Mucosa of descending colon (tissue), 3 donors: ENCODE data around the gene SFXN4. TPM values are rescaled to one million over a fixed set of nuclear protein-coding genes. Genes with fewer than 3 reads are reported as not detected.
A peak's percentile ranks its signal among the peaks of the same experiment; 100 is the strongest.

Experiments
- ATAC-seq: fragments of 200-7000 bp; cut with Tn5 transposase; one replicate; pipeline ENCODE4 v1.9.1; 2020; ENCODE audit warnings: mild to moderate bottlenecking, moderate library complexity
- DNase-seq, 3 donors: peaks; one replicate each; pipeline ENCODE4 v3.0.0-alpha.2; 2020
- H3K36me3 ChIP-seq: fragments of 200-600 bp; one replicate; pipeline ENCODE4 v1.8.0; 2021; ENCODE audit warnings: low read depth, mild to moderate bottlenecking
- H3K4me1 ChIP-seq: fragments of 200-600 bp; one replicate; pipeline ENCODE4 v1.8.0; 2021; ENCODE audit warnings: low read depth, mild to moderate bottlenecking
- H3K4me3 ChIP-seq: fragments of 200-600 bp; one replicate; pipeline ENCODE4 v1.8.0; 2021; ENCODE audit warnings: mild to moderate bottlenecking
- H3K9me3 ChIP-seq: fragments of 200-600 bp; one replicate; pipeline ENCODE4 v1.8.0; 2021; ENCODE audit warnings: mild to moderate bottlenecking
- intact Hi-C, 2 donors: fragments of 100-400 bp; cut with DNase I in 1 of 2; cut with micrococcal nuclease in 1 of 2; formaldehyde crosslinking; loops; one replicate each; pipeline versions ENCODE4 v1.11.0 to v1.11.1; 2022; cut with DNase I, micrococcal nuclease
- total RNA-seq, 3 donors: library from RNA; stranded (reverse); fragmentation: NEBNext Ultra II Directional in 2 of 3; extraction: Animal tissue kit (Norgen Biotek cat#: 25700) in 2 of 3; gene quantifications; one replicate each; pipeline versions ENCODE4 v1.2.1 to v1.2.4, GENCODE V29; 2021 to 2023
- TF ChIP-seq, protein P1 (sequence below): fragments of 200-600 bp; IDR thresholded peaks from one replicate; pipeline ENCODE4 v1.8.0; 2022; ENCODE audit warnings: antibody characterized with exemption, mild to moderate bottlenecking
- donor health status: DM: no; HTN: no; CAD: no; lungs with moderate emphysema.
- donor health status: DM: no; HTN: no; CAD: no.
- donor health status: DM: no; HTN: yes; CAD: no.

The SFXN4 gene
- total RNA-seq, 3 donors from 2014 or later, result 25.4 to 48.8 (median 34.6) TPM

DNA sequence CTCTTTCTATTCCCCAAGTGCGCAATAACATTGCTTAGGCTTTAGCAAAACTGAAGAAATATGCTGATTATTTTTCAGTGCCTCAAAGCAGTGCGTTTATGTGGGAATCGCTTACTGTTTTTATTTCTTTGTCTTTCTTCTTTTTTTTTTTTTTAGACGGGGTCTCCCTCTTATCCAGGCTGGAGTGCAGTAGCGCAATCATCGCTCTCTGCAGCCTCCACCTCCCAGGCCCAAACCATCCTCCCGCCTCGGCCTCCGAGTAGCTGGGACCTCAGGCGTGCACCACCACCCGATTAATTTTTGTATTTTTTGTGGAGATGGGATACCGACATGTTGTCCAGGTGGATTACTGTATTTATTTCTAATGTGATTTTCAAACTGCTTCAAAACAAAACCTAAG, 60.4 kb downstream of the SFXN4 start:
- TF ChIP-seq, protein P1, sequence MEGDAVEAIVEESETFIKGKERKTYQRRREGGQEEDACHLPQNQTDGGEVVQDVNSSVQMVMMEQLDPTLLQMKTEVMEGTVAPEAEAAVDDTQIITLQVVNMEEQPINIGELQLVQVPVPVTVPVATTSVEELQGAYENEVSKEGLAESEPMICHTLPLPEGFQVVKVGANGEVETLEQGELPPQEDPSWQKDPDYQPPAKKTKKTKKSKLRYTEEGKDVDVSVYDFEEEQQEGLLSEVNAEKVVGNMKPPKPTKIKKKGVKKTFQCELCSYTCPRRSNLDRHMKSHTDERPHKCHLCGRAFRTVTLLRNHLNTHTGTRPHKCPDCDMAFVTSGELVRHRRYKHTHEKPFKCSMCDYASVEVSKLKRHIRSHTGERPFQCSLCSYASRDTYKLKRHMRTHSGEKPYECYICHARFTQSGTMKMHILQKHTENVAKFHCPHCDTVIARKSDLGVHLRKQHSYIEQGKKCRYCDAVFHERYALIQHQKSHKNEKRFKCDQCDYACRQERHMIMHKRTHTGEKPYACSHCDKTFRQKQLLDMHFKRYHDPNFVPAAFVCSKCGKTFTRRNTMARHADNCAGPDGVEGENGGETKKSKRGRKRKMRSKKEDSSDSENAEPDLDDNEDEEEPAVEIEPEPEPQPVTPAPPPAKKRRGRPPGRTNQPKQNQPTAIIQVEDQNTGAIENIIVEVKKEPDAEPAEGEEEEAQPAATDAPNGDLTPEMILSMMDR, result no peak
- no peaks in the 10 kb centered on the region for H3K36me3 ChIP-seq
- DNase-seq, result no peak
- ATAC-seq, result no peak
- peaks cover 13% of the 10 kb centered on the region for H3K4me1 ChIP-seq
- no peaks in the 10 kb centered on the region for H3K9me3 ChIP-seq
- intact Hi-C loops, result no loop called here
- H3K4me3 ChIP-seq, result no peak overlapping the region

DNA sequence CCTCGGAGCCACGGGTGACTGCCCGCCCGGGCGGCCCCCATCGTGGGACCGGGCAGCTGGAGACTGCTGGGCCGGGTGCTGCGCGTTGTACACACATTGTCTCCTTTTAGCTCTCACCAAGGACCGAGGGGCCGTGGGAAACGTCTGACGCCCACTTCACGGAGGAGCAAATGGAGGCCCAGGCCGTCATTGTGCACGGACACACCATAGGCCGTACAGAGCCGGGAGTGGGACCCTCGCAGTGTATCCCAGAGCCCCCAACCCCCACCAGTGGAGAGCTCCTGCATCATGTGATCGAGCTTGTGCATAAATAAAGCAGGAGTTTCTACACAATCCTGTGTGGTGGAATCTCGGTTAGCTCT, 60.9 kb downstream of the SFXN4 start:
- ATAC-seq (no peak), DNase-seq (peak in 2 of 3 donors; percentile 44 to 64)
- intact Hi-C loops, result no loop called here

DNA sequence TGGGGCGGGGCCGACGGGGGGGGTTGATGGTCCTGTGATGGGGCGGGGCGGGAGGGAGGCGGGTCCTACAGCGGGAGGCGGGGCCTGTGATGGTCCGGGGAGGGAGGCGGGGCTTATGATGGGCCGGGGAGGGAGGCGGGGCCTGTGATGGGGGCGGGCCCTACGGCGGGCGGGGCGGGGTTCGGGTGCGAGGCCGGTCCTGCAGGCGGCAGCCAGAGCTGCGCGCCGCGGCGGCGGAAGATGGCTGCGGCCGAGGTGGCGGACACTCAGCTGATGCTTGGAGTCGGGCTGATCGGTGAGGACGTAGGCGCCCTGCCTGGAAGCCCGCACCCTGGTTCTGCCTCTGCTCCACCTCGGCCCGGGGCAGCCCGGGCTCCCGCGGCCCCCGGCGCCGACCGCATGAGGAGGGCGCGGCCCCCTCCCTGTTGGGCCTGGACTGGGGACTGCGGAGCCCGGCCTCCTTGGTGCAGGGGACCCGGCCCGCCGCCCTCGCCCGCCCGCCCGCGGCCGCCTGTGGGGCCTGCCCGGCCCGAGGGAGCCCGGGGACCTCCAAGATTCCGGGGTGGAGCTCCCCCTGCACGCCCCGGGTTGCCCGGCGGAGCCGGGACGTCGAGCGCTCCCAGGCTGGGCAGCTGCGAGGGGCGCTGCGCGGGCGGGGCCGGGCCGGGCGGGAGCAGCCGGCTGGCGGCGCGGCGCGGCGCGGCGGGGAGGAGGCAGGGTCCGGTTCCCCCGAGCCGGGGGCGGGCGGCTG, 61.4 kb downstream of the SFXN4 start, which contains the start of gene DENND10:
Gene DENND10, plus strand, starts transcription at position 211 of the 751 bp plus-strand sequence. Its CDS starts 30 bp downstream, at position 241.
- intact Hi-C loops, result no loop called here
- peak within 1 kb of the TSS; percentile 78 for H3K4me3 ChIP-seq
- ATAC-seq (peak; percentile 94), DNase-seq (peak; percentile 87 to 89 (median 88))
- TF ChIP-seq, protein P1, result no peak
- H3K4me1 ChIP-seq, result peaks cover 13% of the 10 kb centered on the region
- no peaks in the 10 kb centered on the region for H3K9me3 ChIP-seq
- no peaks in the 10 kb centered on the region for H3K36me3 ChIP-seq

More for the DNA sequence above, 60.9 kb downstream of the SFXN4 start:
- peak overlapping the region; percentile 78 for H3K4me3 ChIP-seq
- TF ChIP-seq, protein P1, result no peak
- H3K9me3 ChIP-seq, result no peaks in the 10 kb centered on the region
- H3K36me3 ChIP-seq, result no peaks in the 10 kb centered on the region
- peaks cover 13% of the 10 kb centered on the region for H3K4me1 ChIP-seq

DNA sequence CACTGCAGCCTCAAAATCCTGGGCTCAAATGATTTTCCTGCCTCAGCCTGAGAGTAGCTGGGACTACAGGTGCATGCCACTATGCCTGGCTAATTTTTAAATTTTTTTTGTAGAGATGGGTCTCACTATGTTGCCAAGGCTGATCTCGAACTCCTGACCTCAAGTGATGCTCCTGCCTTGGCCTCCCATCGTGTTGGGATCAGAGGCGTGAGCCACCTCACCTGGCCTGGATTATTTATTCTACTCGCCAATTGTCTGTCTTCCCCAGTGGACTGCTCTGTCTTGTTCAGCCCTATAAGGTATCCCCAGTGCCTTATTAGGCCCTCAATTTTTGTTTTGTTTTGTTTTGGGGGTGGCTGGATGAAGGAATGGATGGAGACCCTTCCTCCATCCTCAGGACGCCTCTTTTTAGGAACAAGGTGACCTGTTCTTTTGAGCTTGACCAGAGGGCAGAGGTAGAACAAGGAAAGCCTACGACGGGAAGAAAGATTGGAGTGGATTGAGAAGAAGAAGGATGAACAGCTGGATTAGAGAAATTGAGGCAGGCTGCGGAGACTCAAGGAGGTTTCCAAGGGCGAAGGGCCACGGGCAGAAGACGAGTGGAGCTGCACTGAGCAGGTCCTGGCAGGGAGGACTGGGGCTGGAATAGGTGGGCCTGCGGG, 62.1 kb downstream of the SFXN4 start:
- TF ChIP-seq, protein P1, result no peak
- Histone ChIP-seq H3K4me3 (no peak overlapping the region), H3K36me3 (no peaks in the 10 kb centered on the region)

DNA sequence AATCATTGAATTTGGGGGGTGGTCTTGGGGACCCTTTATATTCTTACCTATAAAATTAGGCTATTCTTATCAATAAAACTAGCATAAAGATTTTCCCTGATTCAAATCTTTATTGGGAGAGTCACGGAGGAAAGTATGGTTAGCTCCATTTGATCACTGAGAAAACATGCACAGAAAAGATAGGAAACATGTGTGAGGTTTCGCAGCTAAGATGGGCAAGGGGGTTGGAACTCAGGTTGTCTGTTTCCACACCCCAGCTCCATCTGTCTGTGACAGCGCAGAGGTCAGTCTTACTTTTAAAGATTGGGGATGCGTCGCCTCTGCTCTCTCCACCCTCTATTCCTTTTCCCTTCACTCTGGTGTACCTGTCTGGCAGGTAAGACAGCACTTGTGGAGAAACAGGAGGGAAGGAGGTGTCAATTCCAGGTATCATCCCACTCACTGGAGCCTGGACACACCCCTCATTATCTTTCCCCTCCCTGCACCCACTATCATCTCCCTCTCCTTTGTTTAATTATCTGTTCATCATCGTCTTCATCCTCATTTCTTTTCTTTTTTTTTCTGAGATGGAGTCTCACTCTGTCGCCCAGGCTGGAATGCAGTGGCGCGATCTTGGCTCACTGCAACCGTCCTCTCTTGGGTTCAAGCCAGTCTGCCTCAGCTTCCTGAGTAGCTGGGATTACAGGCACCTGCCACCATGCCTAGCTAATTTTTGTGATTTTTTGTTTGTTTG, 64.0 kb downstream of the SFXN4 start:
- no peaks in the 10 kb centered on the region for H3K36me3 ChIP-seq
- TF ChIP-seq, protein P1, result no peak
- ATAC-seq, result no peak
- no peak for DNase-seq
- intact Hi-C loops, result no loop called here
- H3K4me1 ChIP-seq, result peaks cover 13% of the 10 kb centered on the region
- no peak overlapping the region for H3K4me3 ChIP-seq
- H3K9me3 ChIP-seq, result no peaks in the 10 kb centered on the region

More for the DNA sequence above, 62.1 kb downstream of the SFXN4 start:
- intact Hi-C loops, result no loop called here
- DNase-seq, result no peak
- H3K9me3 ChIP-seq, result no peaks in the 10 kb centered on the region
- H3K4me1 ChIP-seq, result peaks cover 13% of the 10 kb centered on the region
- ATAC-seq, result no peak
